Transverse colon (tissue), 3 donors: ENCODE measurements around the gene TTPAL.

ENCODE experiments used
- CTCF ChIP-seq, 5 experiments: fragments of 200-600 bp in 3 of 5; fragments of 450-650 bp in 2 of 5; sonication (generic) in 3 of 5; IDR thresholded peaks; 1 replicate in 2 of 5; 2 replicates in 3 of 5; pipeline ENCODE4 v1.5.1; 2016 to 2017; ENCODE audit warnings: antibody characterized with exemption in 5 of 5, inconsistent platforms in 3 of 5, mild to moderate bottlenecking in 2 of 5, moderate library complexity in 1 of 5
- POLR2A ChIP-seq: fragments of 450-650 bp; IDR thresholded peaks from one replicate; pipeline ENCODE4 v1.6.1; 2016; ENCODE audit warnings: antibody characterized with exemption, mild to moderate bottlenecking, moderate library complexity

GRCh38 chr20:44475694-44476560 is at the start of gene TTPAL:
- TF ChIP-seq POLR2A (peak; percentile 98), CTCF (IDR thresholded peaks at IDR 0.05) (peak in 4 of 5 experiments; percentile 34 to 65 (median 46))
